HEK293 (cell line): ENCODE data around the gene EYS.

Experiments used
- YY1 ChIP-seq: fragments of 450-650 bp; formaldehyde crosslinking; IDR thresholded peaks from 2 replicates; pipeline ENCODE4 v1.5.1; 2018; ENCODE audit warnings: missing biosample characterization, missing genetic modification characterization
- ZEB2 ChIP-seq: fragments of 450-650 bp; formaldehyde crosslinking; IDR thresholded peaks from 2 replicates; pipeline ENCODE4 v1.5.1; 2016; ENCODE audit warnings: missing biosample characterization, missing genetic modification characterization
- ZNF121 ChIP-seq: fragments of 450-650 bp; formaldehyde crosslinking; IDR thresholded peaks from 2 replicates; pipeline ENCODE4 v1.5.1; 2016; ENCODE audit warnings: missing biosample characterization, missing genetic modification characterization
- ZNF140 ChIP-seq: fragments of 450-650 bp; formaldehyde crosslinking; IDR thresholded peaks from 2 replicates; pipeline ENCODE4 v1.5.1; 2016; ENCODE audit warnings: missing biosample characterization, missing genetic modification characterization
- ZNF184 ChIP-seq: fragments of 450-650 bp; IDR thresholded peaks from 2 replicates; pipeline ENCODE4 v1.5.1; 2018; ENCODE audit warnings: missing biosample characterization, mild to moderate bottlenecking, missing genetic modification characterization
- ZNF24 ChIP-seq: fragments of 450-650 bp; formaldehyde crosslinking; IDR thresholded peaks from 2 replicates; pipeline ENCODE4 v1.5.1; 2016; ENCODE audit warnings: missing biosample characterization, missing genetic modification characterization
- ZNF426 ChIP-seq: fragments of 450-650 bp; formaldehyde crosslinking; IDR thresholded peaks from 2 replicates; pipeline ENCODE4 v1.5.1; 2017; ENCODE audit warnings: missing biosample characterization, missing genetic modification characterization, mild to moderate bottlenecking, inconsistent platforms, moderate library complexity
- ZNF514 ChIP-seq: fragments of 450-650 bp; formaldehyde crosslinking; IDR thresholded peaks from 2 replicates; pipeline ENCODE4 v1.5.1; 2016; ENCODE audit warnings: missing biosample characterization, missing genetic modification characterization
- ZNF560 ChIP-seq: fragments of 450-650 bp; formaldehyde crosslinking; IDR thresholded peaks from 2 replicates; pipeline ENCODE4 v1.5.1; 2017; ENCODE audit warnings: missing biosample characterization, missing genetic modification characterization, borderline replicate concordance
- ZNF629 ChIP-seq: fragments of 450-650 bp; formaldehyde crosslinking; IDR thresholded peaks from 2 replicates; pipeline ENCODE4 v1.5.1; 2017; ENCODE audit warnings: missing biosample characterization, missing genetic modification characterization
- ZNF837 ChIP-seq: fragments of 450-650 bp; formaldehyde crosslinking; IDR thresholded peaks from 2 replicates; pipeline ENCODE4 v1.5.1; 2016; ENCODE audit warnings: missing biosample characterization, missing genetic modification characterization
- TF ChIP-seq, protein P1 (sequence below): fragments of 450-650 bp; formaldehyde crosslinking; IDR thresholded peaks from 2 replicates; pipeline ENCODE4 v1.5.1; 2016; ENCODE audit warnings: missing biosample characterization, missing genetic modification characterization
- TF ChIP-seq, protein P2 (sequence below): fragments of 450-650 bp; formaldehyde crosslinking; IDR thresholded peaks from 2 replicates; pipeline ENCODE4 v1.5.1; 2016; ENCODE audit warnings: missing biosample characterization, missing genetic modification characterization
- TF ChIP-seq, protein P3 (sequence below): fragments of 450-650 bp; formaldehyde crosslinking; optimal IDR thresholded peaks from 2 replicates; pipeline ENCODE3; 2016; ENCODE audit warnings: missing biosample characterization, mild to moderate bottlenecking, missing genetic modification characterization

DNA sequence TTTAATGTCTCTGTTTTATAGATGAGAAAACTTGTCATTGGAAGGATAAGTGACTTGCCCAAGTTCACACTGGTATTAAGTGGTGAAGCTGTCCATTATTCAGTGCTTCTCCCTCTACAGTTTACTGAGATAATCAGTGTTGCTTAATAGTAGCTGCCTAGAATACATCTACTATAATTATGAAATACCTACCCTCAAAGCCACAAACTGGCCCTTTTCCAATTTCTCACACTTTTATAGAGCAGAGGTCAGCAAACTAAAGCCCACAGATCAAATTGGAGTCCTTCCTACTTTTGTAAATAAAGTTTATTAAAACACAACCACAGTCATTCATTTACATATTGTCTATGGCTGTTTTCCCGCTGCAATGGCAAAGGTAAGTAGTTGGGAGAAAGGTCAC, 73.5 kb downstream of the EYS start:
- TF ChIP-seq, protein P1, sequence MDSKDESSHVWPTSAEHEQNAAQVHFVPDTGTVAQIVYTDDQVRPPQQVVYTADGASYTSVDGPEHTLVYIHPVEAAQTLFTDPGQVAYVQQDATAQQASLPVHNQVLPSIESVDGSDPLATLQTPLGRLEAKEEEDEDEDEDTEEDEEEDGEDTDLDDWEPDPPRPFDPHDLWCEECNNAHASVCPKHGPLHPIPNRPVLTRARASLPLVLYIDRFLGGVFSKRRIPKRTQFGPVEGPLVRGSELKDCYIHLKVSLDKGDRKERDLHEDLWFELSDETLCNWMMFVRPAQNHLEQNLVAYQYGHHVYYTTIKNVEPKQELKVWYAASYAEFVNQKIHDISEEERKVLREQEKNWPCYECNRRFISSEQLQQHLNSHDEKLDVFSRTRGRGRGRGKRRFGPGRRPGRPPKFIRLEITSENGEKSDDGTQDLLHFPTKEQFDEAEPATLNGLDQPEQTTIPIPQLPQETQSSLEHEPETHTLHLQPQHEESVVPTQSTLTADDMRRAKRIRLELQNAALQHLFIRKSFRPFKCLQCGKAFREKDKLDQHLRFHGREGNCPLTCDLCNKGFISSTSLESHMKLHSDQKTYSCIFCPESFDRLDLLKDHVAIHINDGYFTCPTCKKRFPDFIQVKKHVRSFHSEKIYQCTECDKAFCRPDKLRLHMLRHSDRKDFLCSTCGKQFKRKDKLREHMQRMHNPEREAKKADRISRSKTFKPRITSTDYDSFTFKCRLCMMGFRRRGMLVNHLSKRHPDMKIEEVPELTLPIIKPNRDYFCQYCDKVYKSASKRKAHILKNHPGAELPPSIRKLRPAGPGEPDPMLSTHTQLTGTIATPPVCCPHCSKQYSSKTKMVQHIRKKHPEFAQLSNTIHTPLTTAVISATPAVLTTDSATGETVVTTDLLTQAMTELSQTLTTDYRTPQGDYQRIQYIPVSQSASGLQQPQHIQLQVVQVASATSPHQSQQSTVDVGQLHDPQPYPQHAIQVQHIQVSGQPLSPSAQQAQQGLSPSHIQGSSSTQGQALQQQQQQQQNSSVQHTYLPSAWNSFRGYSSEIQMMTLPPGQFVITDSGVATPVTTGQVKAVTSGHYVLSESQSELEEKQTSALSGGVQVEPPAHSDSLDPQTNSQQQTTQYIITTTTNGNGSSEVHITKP (tag by site-specific recombination): no peak
- TF ChIP-seq, protein P2, sequence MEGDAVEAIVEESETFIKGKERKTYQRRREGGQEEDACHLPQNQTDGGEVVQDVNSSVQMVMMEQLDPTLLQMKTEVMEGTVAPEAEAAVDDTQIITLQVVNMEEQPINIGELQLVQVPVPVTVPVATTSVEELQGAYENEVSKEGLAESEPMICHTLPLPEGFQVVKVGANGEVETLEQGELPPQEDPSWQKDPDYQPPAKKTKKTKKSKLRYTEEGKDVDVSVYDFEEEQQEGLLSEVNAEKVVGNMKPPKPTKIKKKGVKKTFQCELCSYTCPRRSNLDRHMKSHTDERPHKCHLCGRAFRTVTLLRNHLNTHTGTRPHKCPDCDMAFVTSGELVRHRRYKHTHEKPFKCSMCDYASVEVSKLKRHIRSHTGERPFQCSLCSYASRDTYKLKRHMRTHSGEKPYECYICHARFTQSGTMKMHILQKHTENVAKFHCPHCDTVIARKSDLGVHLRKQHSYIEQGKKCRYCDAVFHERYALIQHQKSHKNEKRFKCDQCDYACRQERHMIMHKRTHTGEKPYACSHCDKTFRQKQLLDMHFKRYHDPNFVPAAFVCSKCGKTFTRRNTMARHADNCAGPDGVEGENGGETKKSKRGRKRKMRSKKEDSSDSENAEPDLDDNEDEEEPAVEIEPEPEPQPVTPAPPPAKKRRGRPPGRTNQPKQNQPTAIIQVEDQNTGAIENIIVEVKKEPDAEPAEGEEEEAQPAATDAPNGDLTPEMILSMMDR (tag by site-specific recombination): no peak
- TF ChIP-seq ZEB2 (tag by site-specific recombination) (no peak), ZNF514 (no peak), ZNF140 (tag by site-specific recombination) (no peak), ZNF837 (tag by site-specific recombination) (no peak), ZNF184 (tag by site-specific recombination) (no peak), YY1 (tag by site-specific recombination) (no peak), ZNF560 (tag by site-specific recombination) (no peak), ZNF426 (tag by site-specific recombination) (no peak), ZNF24 (tag by site-specific recombination) (no peak), ZNF629 (tag by site-specific recombination) (no peak), ZNF121 (no peak)
- TF ChIP-seq, protein P3, sequence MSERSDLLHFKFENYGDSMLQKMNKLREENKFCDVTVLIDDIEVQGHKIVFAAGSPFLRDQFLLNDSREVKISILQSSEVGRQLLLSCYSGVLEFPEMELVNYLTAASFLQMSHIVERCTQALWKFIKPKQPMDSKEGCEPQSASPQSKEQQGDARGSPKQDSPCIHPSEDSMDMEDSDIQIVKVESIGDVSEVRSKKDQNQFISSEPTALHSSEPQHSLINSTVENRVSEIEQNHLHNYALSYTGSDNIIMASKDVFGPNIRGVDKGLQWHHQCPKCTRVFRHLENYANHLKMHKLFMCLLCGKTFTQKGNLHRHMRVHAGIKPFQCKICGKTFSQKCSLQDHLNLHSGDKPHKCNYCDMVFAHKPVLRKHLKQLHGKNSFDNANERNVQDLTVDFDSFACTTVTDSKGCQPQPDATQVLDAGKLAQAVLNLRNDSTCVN (tag by site-specific recombination): no peak
